ENCODE data around the gene GLT8D2. TPM values are rescaled to one million over a fixed set of nuclear protein-coding genes. Genes with fewer than 3 reads are reported as not detected.

GLT8D2 gene
- total RNA-seq, 1 experiment from 2014 or later = not detected

DNA sequence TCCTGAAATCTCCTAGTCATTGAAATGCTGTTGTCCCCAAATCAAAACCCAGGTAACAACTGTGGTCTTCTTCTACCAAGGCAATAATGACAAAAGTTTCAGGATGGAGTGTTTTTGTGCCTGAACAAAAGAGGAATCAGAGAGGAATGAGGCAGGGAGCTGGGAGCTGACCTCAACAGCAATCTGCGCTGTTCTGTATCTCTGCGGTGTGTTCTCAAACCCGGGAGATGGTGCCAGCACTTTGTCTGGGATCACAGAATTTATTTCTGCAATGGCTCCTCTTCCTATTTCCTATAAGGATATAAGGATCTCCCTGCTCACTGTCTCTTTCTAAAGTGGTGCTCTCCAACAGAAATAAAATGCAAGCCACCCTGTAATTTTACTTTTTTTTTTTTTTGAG lies 449 bp upstream of the GLT8D2 start:
- CTCF ChIA-PET = interaction anchor here (0.7 kb wide), 1 partner anchor 55 kb away, joined by 3 read pairs; no protein-coding TSS in a partner anchor
- no peaks in the 10 kb centered on the region for H3K9me3 ChIP-seq (ENCODE audit: low read depth, low read length, poor library complexity, severe bottlenecking)
- no peak for TF ChIP-seq CTCF (conservative IDR thresholded peaks at IDR 0.05; ENCODE audit: low read depth, low read length)
- no peak overlapping the region for H3K27ac ChIP-seq (ENCODE audit: low read depth, low read length, poor library complexity, severe bottlenecking)
- BruUV-seq (replicated peaks) = no TSS peak
- no peak for DNase-seq (ENCODE audit: low spot score)
- peaks cover 5% of the 10 kb centered on the region for H3K4me1 ChIP-seq (ENCODE audit: insufficient read depth, low read length, poor library complexity, severe bottlenecking)
- peaks cover 6% of the 10 kb centered on the region for H3K27me3 ChIP-seq (replicated peaks; ENCODE audit: insufficient read depth, low read depth, low read length, poor library complexity)
- no peaks in the 10 kb centered on the region for H3K36me3 ChIP-seq (ENCODE audit: insufficient read depth, low read length, poor library complexity, severe bottlenecking)
- POLR2A ChIA-PET (ENCODE audit: low non-redundant PET) = no interaction called here
- peak overlapping the region; percentile 36 for H3K4me3 ChIP-seq (ENCODE audit: low read depth, low read length, poor library complexity, severe bottlenecking)
- intact Hi-C loops (cut with micrococcal nuclease; ENCODE audit: unreplicated experiment) = no loop called here

DNA sequence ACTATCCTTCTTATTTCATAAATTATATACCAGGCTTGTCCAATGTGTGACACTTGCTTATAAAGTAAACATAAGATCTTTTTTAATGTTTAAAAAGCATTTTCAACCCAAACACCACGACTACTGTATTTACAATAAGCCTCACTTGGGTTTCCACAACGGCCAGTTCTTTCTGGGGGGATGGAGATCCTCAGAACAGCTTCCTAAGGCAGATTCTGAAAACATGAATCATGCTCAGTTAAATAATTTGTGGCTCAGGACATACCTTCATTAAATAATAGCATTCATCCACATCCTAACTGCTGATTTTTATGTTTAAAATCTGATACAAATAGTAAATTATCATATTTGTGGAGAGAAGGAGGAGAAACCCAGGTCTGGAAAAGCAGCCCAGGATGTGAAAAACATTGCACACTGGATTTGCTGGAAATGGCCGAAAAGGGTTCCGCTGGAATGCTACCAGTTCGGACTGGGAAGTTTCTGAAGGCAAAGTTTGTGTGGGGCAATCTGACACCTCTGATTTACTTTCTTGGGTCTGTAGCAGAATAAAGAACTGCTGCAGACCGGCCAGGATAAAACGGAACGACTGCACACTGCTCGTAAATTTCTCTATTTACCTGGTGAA lies 597 bp downstream of the GLT8D2 start:
- BruUV-seq (replicated peaks) = no TSS peak
- CTCF ChIA-PET = no interaction called here
- Histone ChIP-seq H3K36me3 (ENCODE audit: insufficient read depth, low read length, poor library complexity, severe bottlenecking) (no peaks in the 10 kb centered on the region), H3K4me3 (ENCODE audit: low read depth, low read length, poor library complexity, severe bottlenecking) (peak overlapping the region; percentile 36), H3K27me3 (replicated peaks; ENCODE audit: insufficient read depth, low read depth, low read length, poor library complexity) (peaks cover 6% of the 10 kb centered on the region), H3K9me3 (ENCODE audit: low read depth, low read length, poor library complexity, severe bottlenecking) (no peaks in the 10 kb centered on the region), H3K4me1 (ENCODE audit: insufficient read depth, low read length, poor library complexity, severe bottlenecking) (peaks cover 5% of the 10 kb centered on the region), H3K27ac (ENCODE audit: low read depth, low read length, poor library complexity, severe bottlenecking) (no peak overlapping the region)
- TF ChIP-seq CTCF (conservative IDR thresholded peaks at IDR 0.05; ENCODE audit: low read depth, low read length) (no peak), EZH2 (IDR thresholded peaks at IDR 0.05; ENCODE audit: borderline replicate concordance, low read depth, low read length, poor library complexity, severe bottlenecking) (no peak)
- intact Hi-C loops (cut with micrococcal nuclease; ENCODE audit: unreplicated experiment) = no loop called here
- POLR2A ChIA-PET (ENCODE audit: low non-redundant PET) = no interaction called here
- no peak for DNase-seq (ENCODE audit: low spot score)

DNA sequence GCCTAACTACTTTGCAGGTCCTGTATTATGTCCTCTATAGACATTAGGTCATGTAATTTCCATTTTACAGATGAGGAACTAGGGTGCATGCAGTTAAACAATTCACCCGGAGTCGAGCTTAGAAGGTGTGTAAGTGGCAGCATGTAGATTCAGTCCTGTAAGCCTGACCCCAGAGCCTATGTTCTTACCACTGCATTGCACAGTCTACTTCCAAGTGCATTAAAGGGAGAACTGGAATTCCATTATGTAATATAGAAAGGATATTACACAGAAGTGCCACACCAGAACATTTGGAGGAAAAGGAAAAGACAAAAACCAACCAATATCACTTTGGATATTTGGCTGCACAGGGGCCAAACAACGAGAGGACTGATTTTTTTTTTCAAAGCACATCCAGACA lies 1.2 kb downstream of the GLT8D2 start:
- H3K4me1 ChIP-seq (ENCODE audit: insufficient read depth, low read length, poor library complexity, severe bottlenecking) = peaks cover 5% of the 10 kb centered on the region
- no peaks in the 10 kb centered on the region for H3K9me3 ChIP-seq (ENCODE audit: low read depth, low read length, poor library complexity, severe bottlenecking)
- no peak overlapping the region for H3K4me3 ChIP-seq (ENCODE audit: low read depth, low read length, poor library complexity, severe bottlenecking)
- TF ChIP-seq EZH2 (IDR thresholded peaks at IDR 0.05; ENCODE audit: borderline replicate concordance, low read depth, low read length, poor library complexity, severe bottlenecking) (no peak), CTCF (conservative IDR thresholded peaks at IDR 0.05; ENCODE audit: low read depth, low read length) (no peak)
- DNase-seq (ENCODE audit: low spot score) = no peak
- no peak overlapping the region for H3K27ac ChIP-seq (ENCODE audit: low read depth, low read length, poor library complexity, severe bottlenecking)
- no peaks in the 10 kb centered on the region for H3K36me3 ChIP-seq (ENCODE audit: insufficient read depth, low read length, poor library complexity, severe bottlenecking)
- BruUV-seq (replicated peaks) = no TSS peak
- H3K27me3 ChIP-seq (replicated peaks; ENCODE audit: insufficient read depth, low read depth, low read length, poor library complexity) = peaks cover 6% of the 10 kb centered on the region
- ChIA-PET POLR2A (ENCODE audit: low non-redundant PET) (no interaction called here), CTCF (no interaction called here)
- intact Hi-C loops (cut with micrococcal nuclease; ENCODE audit: unreplicated experiment) = no loop called here

All from A673 (cell line).